PC-9 (cell line): Measurements from ENCODE around the gene TPRKB.

Experiments used
- CTCF ChIP-seq: fragments of 200-600 bp; sonication (generic); conservative IDR thresholded peaks from 2 replicates; pipeline ENCODE4 v1.6.1; 2017; ENCODE audit warnings: mixed run types, antibody characterized with exemption, mild to moderate bottlenecking, moderate library complexity
- EZH2 ChIP-seq: fragments of 200-600 bp; sonication (generic); IDR thresholded peaks from 2 replicates; pipeline ENCODE4 v1.8.0; 2017; ENCODE audit warnings: antibody characterized with exemption, low read depth

GRCh38 chr2:73708527-73708926, 28.6 kb downstream of the TPRKB start:
- TF ChIP-seq EZH2: no peak
- no peak for TF ChIP-seq CTCF
